Upper lobe of left lung (tissue), 4 donors: ENCODE measurements around the gene ASB13.

ENCODE experiments used
- CTCF ChIP-seq, 6 experiments: fragments of 450-650 bp in 4 of 6; fragments of 200-600 bp in 2 of 6; sonication (generic) in 2 of 6; IDR thresholded peaks; one replicate each; pipeline ENCODE4 v1.5.1; 2016 to 2019; ENCODE audit warnings: antibody characterized with exemption in 6 of 6
- POLR2A ChIP-seq, 4 donors: fragments of 450-650 bp; IDR thresholded peaks; one replicate each; pipeline ENCODE4 v1.5.1; 2016 to 2017; ENCODE audit warnings: antibody characterized with exemption in 4 of 4, mild to moderate bottlenecking in 2 of 4

- TF ChIP-seq CTCF (IDR thresholded peaks at IDR 0.05) (no peak), POLR2A (IDR thresholded peaks at IDR 0.05) (no peak)
These were observed 38.8 kb downstream of the ASB13 start for GRCh38 chr10:5627486-5628044.
